ENCODE results near the gene HAUS7. TPM values are rescaled to one million over a fixed set of nuclear protein-coding genes. Genes with fewer than 3 reads are reported as not detected.
A peak's percentile ranks its signal among the peaks of the same experiment; 100 is the strongest.

The HAUS7 gene
- total and polyA plus RNA-seq, 7 donors, result 8.3 to 18.5 (median 13.1) TPM

DNA sequence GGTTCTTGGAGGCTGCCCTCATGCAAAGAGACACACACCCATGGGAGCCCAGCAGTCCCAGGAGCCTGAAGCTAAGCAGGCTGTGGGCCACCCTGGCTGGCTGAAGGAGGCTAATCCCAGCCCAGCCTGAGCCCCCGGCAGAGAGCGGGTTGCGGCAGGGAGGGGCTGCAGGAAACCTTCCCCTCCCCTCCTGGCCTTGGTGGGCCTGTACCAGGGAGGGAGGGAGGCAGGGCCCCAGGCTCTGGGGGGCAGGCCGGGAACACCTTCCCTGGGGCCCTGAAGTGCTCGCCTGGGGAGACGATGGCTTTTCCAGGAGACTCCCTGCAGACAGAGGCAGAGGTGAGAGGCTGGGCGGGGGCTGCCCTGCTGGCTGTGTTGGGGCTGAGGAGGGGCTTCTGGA is 28.1 kb upstream of the HAUS7 start:
- H3K9me3 ChIP-seq, result no peaks in the 10 kb centered on the region
- WGBS, 3 donors, result 84 to 90% (median 86%) methylated on average over 5 to 7 of the region's 7 CpGs
- TF ChIP-seq, protein P1, sequence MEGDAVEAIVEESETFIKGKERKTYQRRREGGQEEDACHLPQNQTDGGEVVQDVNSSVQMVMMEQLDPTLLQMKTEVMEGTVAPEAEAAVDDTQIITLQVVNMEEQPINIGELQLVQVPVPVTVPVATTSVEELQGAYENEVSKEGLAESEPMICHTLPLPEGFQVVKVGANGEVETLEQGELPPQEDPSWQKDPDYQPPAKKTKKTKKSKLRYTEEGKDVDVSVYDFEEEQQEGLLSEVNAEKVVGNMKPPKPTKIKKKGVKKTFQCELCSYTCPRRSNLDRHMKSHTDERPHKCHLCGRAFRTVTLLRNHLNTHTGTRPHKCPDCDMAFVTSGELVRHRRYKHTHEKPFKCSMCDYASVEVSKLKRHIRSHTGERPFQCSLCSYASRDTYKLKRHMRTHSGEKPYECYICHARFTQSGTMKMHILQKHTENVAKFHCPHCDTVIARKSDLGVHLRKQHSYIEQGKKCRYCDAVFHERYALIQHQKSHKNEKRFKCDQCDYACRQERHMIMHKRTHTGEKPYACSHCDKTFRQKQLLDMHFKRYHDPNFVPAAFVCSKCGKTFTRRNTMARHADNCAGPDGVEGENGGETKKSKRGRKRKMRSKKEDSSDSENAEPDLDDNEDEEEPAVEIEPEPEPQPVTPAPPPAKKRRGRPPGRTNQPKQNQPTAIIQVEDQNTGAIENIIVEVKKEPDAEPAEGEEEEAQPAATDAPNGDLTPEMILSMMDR (IDR thresholded peaks at IDR 0.05), result no peak
- intact Hi-C loops (cut with DNase I), result no loop called here
- ATAC-seq (no peak), DNase-seq (no peak)
- H3K36me3 ChIP-seq (ENCODE audit: insufficient read depth in 1 of 2, low read depth in 1 of 2), result no peaks in the 10 kb centered on the region
- no peaks in the 10 kb centered on the region for H3K4me1 ChIP-seq
- peaks cover 0 to 22% (median 0%) of the 10 kb centered on the region in 3 donors for H3K27me3 ChIP-seq (ENCODE audit: insufficient read depth in 3 of 3, low read length in 2 of 3)
- no peak overlapping the region for H3K27ac ChIP-seq
- no peak overlapping the region for H3K4me3 ChIP-seq

- no peak overlapping the region for H3K27ac ChIP-seq
Observed at GRCh38 chrX:153496590-153496959, 26.2 kb upstream of the HAUS7 start.

GRCh38 chrX:153495903-153496589 is 25.7 kb upstream of the HAUS7 start:
- ATAC-seq (no peak), DNase-seq (no peak)
- Histone ChIP-seq H3K9me3 (no peaks in the 10 kb centered on the region), H3K4me1 (no peaks in the 10 kb centered on the region), H3K36me3 (ENCODE audit: insufficient read depth in 1 of 2, low read depth in 1 of 2) (no peaks in the 10 kb centered on the region), H3K4me3 (peak overlapping the region; percentile 48), H3K27ac (no peak overlapping the region), H3K27me3 (ENCODE audit: insufficient read depth in 3 of 3, low read length in 2 of 3) (peaks cover 0 to 11% (median 0%) of the 10 kb centered on the region in 3 donors)
- intact Hi-C loops (cut with DNase I), result no loop called here
- 72 to 80% (median 77%) methylated on average over 12 to 18 of the region's 18 CpGs for WGBS, 3 donors
- TF ChIP-seq, protein P1 (IDR thresholded peaks at IDR 0.05), result no peak

More at GRCh38 chrX:153496590-153496959, 26.2 kb upstream of the HAUS7 start:
- no peaks in the 10 kb centered on the region for H3K4me1 ChIP-seq
- ATAC-seq (no peak), DNase-seq (no peak)
- TF ChIP-seq, protein P1 (IDR thresholded peaks at IDR 0.05), result no peak
- 57 to 76% (median 68%) methylated on average over 7 to 8 of the region's 8 CpGs for WGBS, 3 donors
- intact Hi-C loops (cut with DNase I), result no loop called here
- H3K9me3 ChIP-seq, result no peaks in the 10 kb centered on the region
- peak overlapping the region; percentile 48 for H3K4me3 ChIP-seq
- H3K36me3 ChIP-seq (ENCODE audit: insufficient read depth in 1 of 2, low read depth in 1 of 2), result no peaks in the 10 kb centered on the region
- peaks cover 0 to 11% (median 0%) of the 10 kb centered on the region in 3 donors for H3K27me3 ChIP-seq (ENCODE audit: insufficient read depth in 3 of 3, low read length in 2 of 3)

DNA sequence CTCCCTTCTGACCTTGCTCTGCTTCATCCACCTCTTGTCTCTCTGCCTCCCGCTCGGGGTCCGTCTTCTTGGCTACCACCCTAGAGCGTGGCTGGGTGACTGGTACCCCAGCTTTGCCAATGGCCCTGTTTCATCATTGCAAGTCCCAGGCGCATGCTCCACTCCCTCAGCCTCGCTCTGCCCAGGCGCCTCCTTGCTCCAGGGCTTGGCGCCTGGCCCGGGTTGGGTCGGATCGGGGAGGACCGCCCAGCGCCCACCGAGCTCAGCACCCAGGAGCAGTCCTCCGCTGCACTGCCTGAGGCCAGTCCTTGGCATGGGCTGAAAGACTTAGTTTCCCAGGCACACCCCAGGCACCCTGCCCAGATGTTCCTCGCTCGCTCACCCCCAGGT is 25.0 kb upstream of the HAUS7 start:
- TF ChIP-seq, protein P1 (IDR thresholded peaks at IDR 0.05), result no peak
- H3K4me1 ChIP-seq, result no peaks in the 10 kb centered on the region
- ATAC-seq (peak in 1 of 4 donors; percentile 39), DNase-seq (peak in 1 of 2 donors; percentile 58)
- H3K27me3 ChIP-seq (ENCODE audit: insufficient read depth in 3 of 3, low read length in 2 of 3), result peaks cover 0 to 11% (median 0%) of the 10 kb centered on the region in 3 donors
- H3K4me3 ChIP-seq, result peak overlapping the region; percentile 48
- intact Hi-C loops (cut with DNase I), result no loop called here
- H3K36me3 ChIP-seq (ENCODE audit: insufficient read depth in 1 of 2, low read depth in 1 of 2), result no peaks in the 10 kb centered on the region
- no peaks in the 10 kb centered on the region for H3K9me3 ChIP-seq
- H3K27ac ChIP-seq, result no peak overlapping the region
- WGBS, 3 donors, result 31 to 59% (median 33%) methylated on average over 7 to 17 of the region's 17 CpGs
